ENCODE data around the gene YPEL2.
"Not testable (repeated sequence)": the region's sequence is repeated elsewhere in the genome, so short reads cannot be mapped to it uniquely, and the experiment has no call there.

The YPEL2 gene

DNA sequence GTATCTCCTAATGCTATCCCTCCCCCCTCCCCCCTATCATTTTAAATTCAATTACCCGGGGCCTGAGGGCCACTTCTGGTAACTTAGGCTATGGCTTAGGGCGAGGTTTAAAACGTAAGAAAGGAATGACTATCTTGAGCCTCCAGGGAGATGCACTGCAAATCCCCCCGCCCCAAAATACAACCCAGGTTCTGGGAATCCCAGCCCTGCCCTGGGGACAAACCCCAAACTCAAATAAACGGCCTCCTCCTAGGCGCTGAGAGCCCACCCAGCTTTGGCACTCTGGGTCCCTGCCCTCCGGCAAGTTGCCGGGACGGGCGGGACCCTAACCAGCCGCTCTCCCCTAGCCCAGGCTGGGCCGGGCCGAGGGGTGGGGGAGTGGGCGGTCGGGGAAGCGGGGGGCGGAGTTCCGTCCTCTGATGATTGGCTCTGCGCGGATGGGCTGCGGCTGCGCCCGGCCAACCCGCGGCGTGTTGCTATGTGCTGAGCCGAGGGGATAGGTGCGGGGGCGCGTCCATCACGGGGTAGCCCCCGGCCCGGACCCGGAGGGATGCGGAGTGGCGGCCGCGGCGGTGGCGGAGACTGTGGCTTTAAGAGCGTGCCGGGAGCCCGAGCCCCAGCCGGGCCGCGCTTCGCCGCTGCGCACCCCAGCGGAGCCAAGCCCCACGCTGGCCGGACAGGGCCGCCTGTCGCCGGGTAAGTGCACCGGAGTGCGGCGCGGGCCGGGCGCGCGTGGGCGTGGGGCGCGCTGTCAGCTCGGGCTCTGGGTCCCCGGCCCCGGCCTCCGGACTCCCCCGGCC is at the start of gene YPEL2:
TSS of gene YPEL2 (plus strand) at position 527 of the 800 bp plus-strand sequence. CDS start 21,755 bp downstream, outside the sequence.
- Histone ChIP-seq H3K27ac (ENCODE audit: low read length) (peak within 1 kb of the TSS; percentile 90), H3K4me1 (ENCODE audit: control insufficient read depth, insufficient read depth, low read length) (peaks cover 42% of the 10 kb centered on the region), H3K9ac (ENCODE audit: low read length in 2 of 2) (peak within 1 kb of the TSS; percentile 67 to 83), H3K4me3 (ENCODE audit: low read length in 2 of 2) (peak within 1 kb of the TSS; percentile 70 to 88), H3K9me3 (ENCODE audit: control insufficient read depth in 2 of 2, low read length in 2 of 2) (no peaks in the 10 kb centered on the region), H3K27me3 (ENCODE audit: control insufficient read depth in 1 of 2, insufficient read depth in 2 of 2, low read length in 2 of 2) (no peaks in the 10 kb centered on the region), H3K36me3 (ENCODE audit: control insufficient read depth in 2 of 2, insufficient read depth in 2 of 2, low read length in 2 of 2) (no peaks in the 10 kb centered on the region)

- Histone ChIP-seq H3K27me3 (ENCODE audit: control insufficient read depth in 1 of 2, insufficient read depth in 2 of 2, low read length in 2 of 2) (no peaks in the 10 kb centered on the region), H3K36me3 (ENCODE audit: control insufficient read depth in 2 of 2, insufficient read depth in 2 of 2, low read length in 2 of 2) (no peaks in the 10 kb centered on the region), H3K4me3 (ENCODE audit: low read length in 2 of 2) (no peak overlapping the region), H3K9me3 (ENCODE audit: control insufficient read depth in 2 of 2, low read length in 2 of 2) (no peaks in the 10 kb centered on the region), H3K27ac (ENCODE audit: low read length) (no peak overlapping the region), H3K9ac (ENCODE audit: low read length in 2 of 2) (no peak overlapping the region), H3K4me1 (ENCODE audit: control insufficient read depth, insufficient read depth, low read length) (no peaks in the 10 kb centered on the region)
These were observed 47.1 kb upstream of the YPEL2 start for GRCh38 chr17:59284317-59284716.

GRCh38 chr17:59287452-59287851 is 44.0 kb upstream of the YPEL2 start:
- no peak overlapping the region for H3K27ac ChIP-seq (ENCODE audit: low read length)
- H3K4me1 ChIP-seq (ENCODE audit: control insufficient read depth, insufficient read depth, low read length), result no peaks in the 10 kb centered on the region
- H3K9ac ChIP-seq (ENCODE audit: low read length in 2 of 2), result no peak overlapping the region
- no peak overlapping the region for H3K4me3 ChIP-seq (ENCODE audit: low read length in 2 of 2)
- H3K9me3 ChIP-seq (ENCODE audit: control insufficient read depth in 2 of 2, low read length in 2 of 2), result no peaks in the 10 kb centered on the region
- no peaks in the 10 kb centered on the region for H3K27me3 ChIP-seq (ENCODE audit: control insufficient read depth in 1 of 2, insufficient read depth in 2 of 2, low read length in 2 of 2)
- no peaks in the 10 kb centered on the region for H3K36me3 ChIP-seq (ENCODE audit: control insufficient read depth in 2 of 2, insufficient read depth in 2 of 2, low read length in 2 of 2)

DNA sequence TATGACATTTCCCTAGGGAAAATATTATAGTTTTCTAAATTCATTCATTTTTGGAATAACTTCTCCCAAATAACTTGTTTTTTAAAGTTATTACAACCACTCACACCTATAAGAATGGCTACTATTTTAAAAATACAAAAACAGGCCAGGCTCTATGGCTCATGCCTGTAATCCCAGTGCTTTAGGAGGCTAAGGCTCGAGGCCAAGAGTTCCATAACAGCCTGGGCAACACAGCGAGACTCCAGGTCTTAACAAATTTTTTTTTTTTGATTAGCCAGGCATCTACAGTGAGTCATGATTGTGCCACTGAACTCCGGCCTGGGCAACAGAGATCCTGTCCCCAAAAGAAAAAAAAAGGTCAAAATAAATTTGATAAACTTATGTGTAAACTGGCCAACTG is 43.6 kb upstream of the YPEL2 start:
- Histone ChIP-seq H3K4me3 (ENCODE audit: low read length in 2 of 2) (no peak overlapping the region), H3K4me1 (ENCODE audit: control insufficient read depth, insufficient read depth, low read length) (no peaks in the 10 kb centered on the region), H3K27ac (ENCODE audit: low read length) (no peak overlapping the region), H3K9me3 (ENCODE audit: control insufficient read depth in 2 of 2, low read length in 2 of 2) (no peaks in the 10 kb centered on the region), H3K36me3 (ENCODE audit: control insufficient read depth in 2 of 2, insufficient read depth in 2 of 2, low read length in 2 of 2) (no peaks in the 10 kb centered on the region), H3K27me3 (ENCODE audit: control insufficient read depth in 1 of 2, insufficient read depth in 2 of 2, low read length in 2 of 2) (no peaks in the 10 kb centered on the region), H3K9ac (ENCODE audit: low read length in 2 of 2) (no peak overlapping the region)

- Histone ChIP-seq H3K36me3 (ENCODE audit: control insufficient read depth in 2 of 2, insufficient read depth in 2 of 2, low read length in 2 of 2) (no peaks in the 10 kb centered on the region), H3K27ac (ENCODE audit: low read length) (no peak overlapping the region), H3K9ac (ENCODE audit: low read length in 2 of 2) (no peak overlapping the region), H3K4me3 (ENCODE audit: low read length in 2 of 2) (no peak overlapping the region), H3K4me1 (ENCODE audit: control insufficient read depth, insufficient read depth, low read length) (no peaks in the 10 kb centered on the region), H3K27me3 (ENCODE audit: control insufficient read depth in 1 of 2, insufficient read depth in 2 of 2, low read length in 2 of 2) (no peaks in the 10 kb centered on the region), H3K9me3 (ENCODE audit: control insufficient read depth in 2 of 2, low read length in 2 of 2) (no peaks in the 10 kb centered on the region)
These were observed 41.5 kb upstream of the YPEL2 start for GRCh38 chr17:59289981-59290301.

DNA sequence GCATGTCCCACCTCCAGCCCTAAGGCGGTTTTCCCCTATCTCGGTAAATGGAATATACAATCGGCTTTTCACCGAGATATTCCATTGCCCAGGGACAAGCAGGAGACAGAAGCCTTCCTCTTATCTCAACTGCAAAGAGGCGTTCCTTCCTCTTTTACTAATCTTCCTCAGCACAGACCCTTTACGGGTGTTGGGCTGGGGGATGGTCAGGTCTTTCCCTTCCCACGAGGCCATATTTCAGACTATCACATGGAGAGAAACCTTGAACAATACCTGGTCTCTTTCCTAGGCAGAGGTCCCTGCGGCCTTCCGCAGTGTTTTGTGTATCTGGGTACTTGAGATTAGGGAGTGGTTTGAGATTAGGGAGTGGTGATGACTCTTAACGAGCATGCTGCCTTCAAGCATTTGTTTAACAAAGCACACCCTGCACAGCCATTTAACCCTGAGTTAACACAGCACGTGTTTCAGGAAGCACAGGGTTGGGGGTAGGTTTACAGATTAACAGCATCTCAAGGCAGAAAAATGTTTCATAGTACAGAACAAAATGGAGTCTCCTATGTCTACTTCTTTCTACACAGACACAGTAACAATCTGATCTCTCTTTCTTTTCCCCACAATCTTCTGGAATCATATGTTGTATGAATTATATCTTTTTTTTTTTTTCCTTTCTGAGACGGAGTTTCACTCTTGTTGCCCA is 41.0 kb upstream of the YPEL2 start:
- not testable (repeated sequence) for H3K27ac ChIP-seq (ENCODE audit: low read length)

GRCh38 chr17:59292174-59292523 is 39.3 kb upstream of the YPEL2 start:
- Histone ChIP-seq H3K27me3 (ENCODE audit: control insufficient read depth in 1 of 2, insufficient read depth in 2 of 2, low read length in 2 of 2) (no peaks in the 10 kb centered on the region), H3K9me3 (ENCODE audit: control insufficient read depth in 2 of 2, low read length in 2 of 2) (no peaks in the 10 kb centered on the region), H3K4me3 (ENCODE audit: low read length in 2 of 2) (no peak overlapping the region), H3K36me3 (ENCODE audit: control insufficient read depth in 2 of 2, insufficient read depth in 2 of 2, low read length in 2 of 2) (no peaks in the 10 kb centered on the region), H3K9ac (ENCODE audit: low read length in 2 of 2) (no peak overlapping the region), H3K27ac (ENCODE audit: low read length) (no peak overlapping the region), H3K4me1 (ENCODE audit: control insufficient read depth, insufficient read depth, low read length) (no peaks in the 10 kb centered on the region)

More for the DNA sequence above, 41.0 kb upstream of the YPEL2 start:
- not testable (repeated sequence) for H3K9ac ChIP-seq (ENCODE audit: low read length in 2 of 2); H3K9me3 ChIP-seq (ENCODE audit: control insufficient read depth in 2 of 2, low read length in 2 of 2); H3K36me3 ChIP-seq (ENCODE audit: control insufficient read depth in 2 of 2, insufficient read depth in 2 of 2, low read length in 2 of 2); H3K4me3 ChIP-seq (ENCODE audit: low read length in 2 of 2); H3K4me1 ChIP-seq (ENCODE audit: control insufficient read depth, insufficient read depth, low read length); H3K27me3 ChIP-seq (ENCODE audit: control insufficient read depth in 1 of 2, insufficient read depth in 2 of 2, low read length in 2 of 2)

- H3K9ac ChIP-seq (ENCODE audit: low read length in 2 of 2), result no peak overlapping the region
- H3K4me1 ChIP-seq (ENCODE audit: control insufficient read depth, insufficient read depth, low read length), result no peaks in the 10 kb centered on the region
- no peaks in the 10 kb centered on the region for H3K9me3 ChIP-seq (ENCODE audit: control insufficient read depth in 2 of 2, low read length in 2 of 2)
- H3K27me3 ChIP-seq (ENCODE audit: control insufficient read depth in 1 of 2, insufficient read depth in 2 of 2, low read length in 2 of 2), result no peaks in the 10 kb centered on the region
- H3K27ac ChIP-seq (ENCODE audit: low read length), result no peak overlapping the region
- no peak overlapping the region for H3K4me3 ChIP-seq (ENCODE audit: low read length in 2 of 2)
- H3K36me3 ChIP-seq (ENCODE audit: control insufficient read depth in 2 of 2, insufficient read depth in 2 of 2, low read length in 2 of 2), result no peaks in the 10 kb centered on the region
These were observed 35.3 kb upstream of the YPEL2 start for GRCh38 chr17:59296190-59296589.

DNA sequence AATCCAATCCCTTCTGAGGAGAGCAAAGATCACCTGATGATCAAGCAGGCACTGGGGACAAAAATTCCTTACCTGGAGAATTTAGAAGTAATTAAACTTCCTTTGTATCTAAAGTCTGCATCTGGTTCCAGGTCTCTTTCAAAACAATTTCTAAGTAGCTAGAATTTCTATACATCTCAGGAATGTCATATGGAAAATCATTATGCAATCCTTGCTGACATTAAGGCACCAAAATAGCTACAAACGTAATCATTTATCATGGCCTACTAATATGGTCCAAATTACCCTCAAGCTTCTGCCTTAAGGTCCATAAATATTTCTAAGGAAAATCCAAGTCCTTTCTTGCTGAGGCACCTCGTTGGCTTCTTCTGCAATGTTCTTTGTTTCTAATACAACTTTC is 32.9 kb upstream of the YPEL2 start:
- H3K9me3 ChIP-seq (ENCODE audit: control insufficient read depth in 2 of 2, low read length in 2 of 2), result no peaks in the 10 kb centered on the region
- no peak overlapping the region for H3K9ac ChIP-seq (ENCODE audit: low read length in 2 of 2)
- no peak overlapping the region for H3K4me3 ChIP-seq (ENCODE audit: low read length in 2 of 2)
- H3K36me3 ChIP-seq (ENCODE audit: control insufficient read depth in 2 of 2, insufficient read depth in 2 of 2, low read length in 2 of 2), result no peaks in the 10 kb centered on the region
- H3K27ac ChIP-seq (ENCODE audit: low read length), result no peak overlapping the region
- H3K27me3 ChIP-seq (ENCODE audit: control insufficient read depth in 1 of 2, insufficient read depth in 2 of 2, low read length in 2 of 2), result no peaks in the 10 kb centered on the region
- no peaks in the 10 kb centered on the region for H3K4me1 ChIP-seq (ENCODE audit: control insufficient read depth, insufficient read depth, low read length)

DNA sequence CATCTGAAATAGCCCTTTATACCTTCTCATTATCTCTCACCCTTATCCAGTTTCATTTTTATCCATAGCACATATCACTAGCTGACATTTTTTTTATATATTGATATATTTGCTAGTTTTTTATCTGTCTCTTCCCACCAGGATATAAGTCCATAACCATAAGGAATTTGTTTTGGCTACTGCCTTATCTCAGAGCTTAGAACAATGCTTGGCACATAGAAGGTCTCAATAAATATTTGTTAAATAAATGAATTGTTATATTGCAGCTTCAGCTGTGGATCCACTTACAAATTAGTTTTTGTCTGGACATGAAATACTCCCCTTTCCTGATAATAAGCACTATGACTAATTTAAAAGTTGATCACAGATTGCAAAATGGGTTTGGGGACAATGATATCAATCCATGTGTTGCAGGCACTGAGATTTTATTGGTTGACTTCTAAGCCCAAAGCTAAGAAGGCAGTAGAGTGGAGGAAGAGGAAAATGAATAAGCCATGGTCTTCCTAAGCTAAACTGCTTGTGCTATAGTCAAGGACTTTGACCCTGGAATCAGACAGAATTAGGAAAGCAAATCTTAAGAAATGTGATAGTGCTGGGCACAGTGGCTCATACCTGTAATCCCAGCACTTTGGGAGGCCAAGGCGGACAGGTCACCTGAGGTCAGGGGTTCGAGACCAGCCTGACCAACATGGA is 31.9 kb upstream of the YPEL2 start:
- no peaks in the 10 kb centered on the region for H3K4me1 ChIP-seq (ENCODE audit: control insufficient read depth, insufficient read depth, low read length)
- no peaks in the 10 kb centered on the region for H3K27me3 ChIP-seq (ENCODE audit: control insufficient read depth in 1 of 2, insufficient read depth in 2 of 2, low read length in 2 of 2)
- H3K27ac ChIP-seq (ENCODE audit: low read length), result no peak overlapping the region
- no peaks in the 10 kb centered on the region for H3K36me3 ChIP-seq (ENCODE audit: control insufficient read depth in 2 of 2, insufficient read depth in 2 of 2, low read length in 2 of 2)
- H3K4me3 ChIP-seq (ENCODE audit: low read length in 2 of 2), result no peak overlapping the region
- H3K9me3 ChIP-seq (ENCODE audit: control insufficient read depth in 2 of 2, low read length in 2 of 2), result no peaks in the 10 kb centered on the region
- H3K9ac ChIP-seq (ENCODE audit: low read length in 2 of 2), result no peak overlapping the region

DNA sequence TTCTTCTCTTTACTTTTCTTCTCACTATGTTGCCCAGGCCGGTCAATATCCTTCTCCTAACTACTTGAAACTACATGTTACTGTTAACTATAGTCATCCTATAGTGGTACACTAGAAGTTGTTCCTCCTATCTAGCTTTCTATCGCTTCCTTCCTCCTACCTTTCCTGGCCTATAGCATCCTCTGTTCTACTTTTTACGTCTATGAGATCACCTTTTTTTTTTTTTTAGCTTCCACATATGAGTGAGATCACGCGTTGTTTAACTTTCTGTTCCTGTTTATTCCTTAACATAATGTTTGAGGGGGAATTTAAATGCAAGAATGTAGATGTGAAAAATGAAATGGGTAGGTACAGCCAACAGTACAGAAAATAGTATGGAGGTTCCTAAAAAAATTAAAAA is 30.5 kb upstream of the YPEL2 start:
- no peak overlapping the region for H3K9ac ChIP-seq (ENCODE audit: low read length in 2 of 2)
- no peaks in the 10 kb centered on the region for H3K4me1 ChIP-seq (ENCODE audit: control insufficient read depth, insufficient read depth, low read length)
- H3K9me3 ChIP-seq (ENCODE audit: control insufficient read depth in 2 of 2, low read length in 2 of 2), result no peaks in the 10 kb centered on the region
- no peak overlapping the region for H3K4me3 ChIP-seq (ENCODE audit: low read length in 2 of 2)
- H3K27ac ChIP-seq (ENCODE audit: low read length), result no peak overlapping the region
- no peaks in the 10 kb centered on the region for H3K36me3 ChIP-seq (ENCODE audit: control insufficient read depth in 2 of 2, insufficient read depth in 2 of 2, low read length in 2 of 2)
- no peaks in the 10 kb centered on the region for H3K27me3 ChIP-seq (ENCODE audit: control insufficient read depth in 1 of 2, insufficient read depth in 2 of 2, low read length in 2 of 2)
